Tibial artery (tissue), 4 donors: ENCODE measurements around the gene UBAC2.

Experiments
- DNase-seq, 2 donors: peaks; one replicate each; pipeline ENCODE4 v3.0.0-alpha.2; 2019
- H3K27ac ChIP-seq, 2 donors: fragments of 200-600 bp; sonication (generic) in 1 of 2; 1 replicate in 1 of 2; 2 replicates in 1 of 2; pipeline ENCODE4 v1.5.1; 2018 to 2019; ENCODE audit warnings: mild to moderate bottlenecking in 1 of 2
- H3K27me3 ChIP-seq, 2 donors: fragments of 200-600 bp; sonication (generic) in 1 of 2; one replicate each; pipeline versions ENCODE4 v1.5.1 to v1.6.0; 2016 to 2019
- H3K36me3 ChIP-seq, 3 donors: fragments of 200-600 bp; sonication (generic) in 2 of 3; one replicate each; pipeline ENCODE4 v1.5.1; 2016 to 2019; ENCODE audit warnings: mild to moderate bottlenecking in 2 of 3
- H3K4me1 ChIP-seq, 4 donors: fragments of 200-600 bp; sonication (generic) in 2 of 4; 1 replicate in 3 of 4; 2 replicates in 1 of 4; pipeline ENCODE4 v1.5.1; 2016 to 2019
- H3K4me3 ChIP-seq, 2 donors: fragments of 200-600 bp; sonication (generic) in 1 of 2; 1 replicate in 1 of 2; 2 replicates in 1 of 2; pipeline ENCODE4 v1.5.1; 2018 to 2019; ENCODE audit warnings: mild to moderate bottlenecking in 2 of 2
- H3K9me3 ChIP-seq, 3 donors: fragments of 200-600 bp; sonication (generic) in 1 of 3; one replicate each; pipeline ENCODE4 v1.5.1; 2016 to 2019
- CTCF ChIP-seq, 2 experiments: fragments of 200-600 bp in 1 of 2; fragments of 450-650 bp in 1 of 2; IDR thresholded peaks; one replicate each; pipeline ENCODE4 v1.5.1; 2017 to 2019; ENCODE audit warnings: antibody characterized with exemption in 2 of 2, mild to moderate bottlenecking in 1 of 2, moderate library complexity in 1 of 2
- intact Hi-C: fragments of 100-400 bp; cut with DNase I; formaldehyde crosslinking; loops from one replicate; pipeline ENCODE4 v1.15.0; 2023; ENCODE audit warnings: low total_unique reads

The UBAC2 gene

DNA sequence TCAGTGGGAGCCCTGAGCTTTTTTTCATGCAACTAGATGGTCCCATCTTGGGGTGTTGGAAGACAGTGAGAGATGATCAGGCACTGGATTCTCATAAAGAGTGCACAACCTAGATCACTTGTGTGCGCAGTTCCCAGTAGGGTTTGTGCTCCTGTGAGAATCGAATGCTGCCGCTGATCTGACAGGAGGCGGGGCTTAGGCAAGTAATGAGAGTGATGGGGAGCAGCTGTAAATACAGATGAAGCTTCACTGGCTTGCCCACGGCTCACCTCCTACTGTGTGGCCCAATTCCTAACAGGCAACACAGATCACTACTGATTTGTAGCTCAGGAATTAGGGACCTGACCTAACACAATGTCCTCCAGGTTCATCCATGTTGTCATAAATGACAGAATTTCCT is 43.6 kb upstream of the UBAC2 start:
- Histone ChIP-seq H3K27me3 (peaks cover 0 to 17% of the 10 kb centered on the region in 2 donors), H3K9me3 (no peaks in the 10 kb centered on the region), H3K4me3 (no peak overlapping the region), H3K4me1 (no peaks in the 10 kb centered on the region), H3K36me3 (no peaks in the 10 kb centered on the region), H3K27ac (no peak overlapping the region)
- TF ChIP-seq CTCF (IDR thresholded peaks at IDR 0.05): no peak
- DNase-seq: no peak
- intact Hi-C loops: no loop called here

DNA sequence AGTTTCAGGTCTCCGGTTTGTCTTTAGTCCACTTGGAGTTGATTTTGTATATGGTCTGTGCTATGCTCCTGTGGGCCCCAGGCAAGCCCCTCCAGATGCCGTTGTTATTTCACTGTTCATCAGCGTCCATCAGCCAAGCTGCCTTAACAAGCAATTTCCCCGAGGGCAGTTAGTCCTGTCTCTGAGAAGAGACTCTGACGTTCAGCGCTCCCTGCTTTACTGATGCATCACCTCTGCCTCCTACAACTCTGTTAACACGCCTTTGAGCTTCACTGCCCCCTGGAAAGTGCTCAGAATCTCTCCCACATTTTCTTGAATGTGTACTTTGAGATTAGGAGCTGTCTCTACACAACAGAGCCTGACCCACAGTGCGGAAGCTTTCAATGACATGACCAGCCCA is 41.8 kb upstream of the UBAC2 start:
- no peak overlapping the region for H3K4me3 ChIP-seq
- TF ChIP-seq CTCF (IDR thresholded peaks at IDR 0.05): no peak
- H3K27ac ChIP-seq: no peak overlapping the region
- peaks cover 0 to 17% of the 10 kb centered on the region in 2 donors for H3K27me3 ChIP-seq
- H3K4me1 ChIP-seq: no peaks in the 10 kb centered on the region
- no peaks in the 10 kb centered on the region for H3K9me3 ChIP-seq
- no peaks in the 10 kb centered on the region for H3K36me3 ChIP-seq
- intact Hi-C loops: no loop called here
- DNase-seq: no peak

DNA sequence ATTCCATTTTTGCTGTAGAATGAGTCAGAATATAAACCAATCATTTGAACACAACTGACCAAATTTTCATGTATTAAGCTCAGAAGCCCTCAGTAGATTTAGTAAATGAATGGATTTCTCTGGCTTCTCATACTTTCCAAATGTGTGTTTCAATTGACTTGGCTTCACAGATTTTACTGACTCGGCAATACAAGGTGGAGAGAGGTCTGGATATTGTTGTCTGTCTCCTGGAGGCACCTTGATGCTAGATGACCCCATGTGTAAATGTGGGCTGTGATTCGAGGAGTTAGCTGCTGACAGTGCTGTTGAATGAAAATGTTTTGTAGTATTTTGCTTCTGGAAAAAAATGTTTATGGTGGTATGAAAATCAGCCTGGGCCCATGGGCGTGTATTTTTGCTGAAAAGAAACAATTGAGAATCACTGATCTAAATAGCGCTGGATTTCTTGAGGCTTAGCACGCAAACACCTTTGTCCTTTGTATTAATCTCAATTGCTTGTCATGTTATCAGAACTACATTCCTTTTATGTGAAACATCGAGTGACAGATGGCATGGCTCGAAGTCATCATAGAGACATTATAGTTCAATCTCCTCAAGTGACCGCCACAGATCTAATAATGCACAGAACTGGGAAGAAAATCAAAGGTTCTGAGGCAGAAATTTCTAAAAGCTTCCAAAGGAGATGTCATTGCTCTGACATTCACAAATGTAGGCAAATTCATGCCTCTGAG is 41.2 kb upstream of the UBAC2 start:
- TF ChIP-seq CTCF (IDR thresholded peaks at IDR 0.05): no peak
- Histone ChIP-seq H3K4me3 (no peak overlapping the region), H3K4me1 (no peaks in the 10 kb centered on the region), H3K36me3 (no peaks in the 10 kb centered on the region), H3K9me3 (no peaks in the 10 kb centered on the region), H3K27me3 (peaks cover 0 to 17% of the 10 kb centered on the region in 2 donors), H3K27ac (no peak overlapping the region)
- intact Hi-C loops: no loop called here
- no peak for DNase-seq

- Histone ChIP-seq H3K27me3 (peaks cover 0 to 17% of the 10 kb centered on the region in 2 donors), H3K4me3 (no peak overlapping the region), H3K4me1 (no peaks in the 10 kb centered on the region), H3K36me3 (no peaks in the 10 kb centered on the region), H3K9me3 (no peaks in the 10 kb centered on the region), H3K27ac (no peak overlapping the region)
- intact Hi-C loops: no loop called here
- no peak for DNase-seq
- TF ChIP-seq CTCF (IDR thresholded peaks at IDR 0.05): no peak
Observed at GRCh38 chr13:99160415-99160814, 40.2 kb upstream of the UBAC2 start.

DNA sequence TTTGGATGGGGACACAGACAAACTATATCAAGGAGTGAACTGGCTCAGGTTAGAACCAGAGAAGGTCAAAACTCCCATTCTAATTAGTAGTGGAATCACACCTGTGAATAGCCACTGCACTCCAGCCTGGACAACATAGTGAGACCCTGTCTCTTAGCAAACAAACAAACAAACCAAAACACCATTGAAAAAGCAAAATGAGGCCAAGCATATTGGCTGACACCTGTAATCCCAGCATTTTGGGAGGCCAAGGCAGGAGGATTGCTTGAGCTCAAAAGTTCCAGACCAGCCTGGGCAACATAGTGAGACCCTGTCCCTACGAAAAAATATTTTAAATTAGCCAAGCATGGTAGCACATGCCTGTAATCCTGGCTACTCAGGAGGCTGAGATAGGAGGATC is 39.1 kb upstream of the UBAC2 start:
- Histone ChIP-seq H3K36me3 (no peaks in the 10 kb centered on the region), H3K4me1 (no peaks in the 10 kb centered on the region), H3K4me3 (no peak overlapping the region), H3K27ac (no peak overlapping the region), H3K9me3 (no peaks in the 10 kb centered on the region), H3K27me3 (peaks cover 0 to 17% of the 10 kb centered on the region in 2 donors)
- intact Hi-C loops: no loop called here
- no peak for DNase-seq
- no peak for TF ChIP-seq CTCF (IDR thresholded peaks at IDR 0.05)
